GM10248 (cell line): ENCODE measurements around the gene ACY1.
"Not testable (repeated sequence)": the region's sequence is repeated elsewhere in the genome, so short reads cannot be mapped to it uniquely, and the experiment has no call there.

Source experiments
- CTCF ChIA-PET: fragments of 300-600 bp; sonication (Branson Sonifier 250); formaldehyde crosslinking; extraction: SDS; loops from one replicate; lab custom pipeline; 2021; ENCODE audit warnings: antibody characterized with exemption; lab: Yijun Ruan, JAX
- POLR2A ChIA-PET: fragments of 350-650 bp; sonication (Branson Sonifier 250); formaldehyde crosslinking; extraction: SDS; loops from one replicate; lab custom pipeline; 2020; ENCODE audit warnings: antibody characterized with exemption; lab: Yijun Ruan, JAX
- DNase-seq: peaks from one replicate; pipeline ENCODE4 v3.0.0; 2012; ENCODE audit errors: extremely low spot score
- CTCF ChIP-seq: IDR thresholded peaks from 2 replicates; pipeline ENCODE4 v1.5.1; 2012; ENCODE audit warnings: mild to moderate bottlenecking, low read depth; ENCODE audit errors: extremely low read depth, missing control alignments, control extremely low read depth

Gene ACY1

GRCh38 chr3:52030714-52031310 is 47.5 kb downstream of the ACY1 start:
- ChIA-PET POLR2A (no interaction called here), CTCF (interaction anchor here (1.0 to 3.8 kb wide), 6 partner anchors 11 to 93 kb away, joined by 3 to 15 read pairs (median 4); no protein-coding TSS in a partner anchor)
- no peak for TF ChIP-seq CTCF
- DNase-seq: no peak

- CTCF ChIA-PET: interaction anchor here (0.6 to 3.8 kb wide), 7 partner anchors 12 to 92 kb away, joined by 3 to 15 read pairs (median 3); no protein-coding TSS in a partner anchor
These were observed 48.6 kb downstream of the ACY1 start for GRCh38 chr3:52031896-52032295.

GRCh38 chr3:52032702-52033408 is 49.5 kb downstream of the ACY1 start:
- DNase-seq: no peak
- no peak for TF ChIP-seq CTCF
- ChIA-PET POLR2A (no interaction called here), CTCF (interaction anchor here (1.0 to 3.8 kb wide), 5 partner anchors 10 to 32 kb away, joined by 3 to 15 read pairs (median 4); no protein-coding TSS in a partner anchor)

More at GRCh38 chr3:52031896-52032295, 48.6 kb downstream of the ACY1 start:
- TF ChIP-seq CTCF: no peak
- POLR2A ChIA-PET: no interaction called here
- DNase-seq: no peak

GRCh38 chr3:52033748-52034147 is 50.4 kb downstream of the ACY1 start:
- POLR2A ChIA-PET, DNase-seq: not testable (repeated sequence)
- CTCF ChIA-PET: interaction anchor here (1.5 to 3.8 kb wide), 3 partner anchors 11 to 28 kb away, joined by 3 to 15 read pairs (median 5); no protein-coding TSS in a partner anchor

GRCh38 chr3:52034212-52034611 is 50.9 kb downstream of the ACY1 start:
- POLR2A ChIA-PET: no interaction called here
- CTCF ChIA-PET: no interaction called here
- DNase-seq: no peak
- no peak for TF ChIP-seq CTCF

GRCh38 chr3:52034651-52035050 is 51.3 kb downstream of the ACY1 start:
- ChIA-PET POLR2A (no interaction called here), CTCF (interaction anchor here (0.7 to 0.9 kb wide), 2 partner anchors 18 to 33 kb away, joined by 3 read pairs; no protein-coding TSS in a partner anchor)
- no peak for DNase-seq
- TF ChIP-seq CTCF: no peak
